Muscle of arm (tissue), 12 donors: ENCODE results near the gene HDAC3. TPM values are rescaled to one million over a fixed set of nuclear protein-coding genes. Genes with fewer than 3 reads are reported as not detected.
A peak's percentile ranks its signal among the peaks of the same experiment; 100 is the strongest.

ENCODE experiments used
- DNase-seq: peaks from one replicate; pipeline ENCODE4 v3.0.0-alpha.2; 2013
- polyA plus RNA-seq, 12 donors: library from polyadenylated mRNA; unstranded; fragments of 120-200 nt; gene quantifications; one replicate each; pipeline ENCODE4 v1.2.1, GENCODE V29; 2013; ENCODE audit not compliant: insufficient read length in 12 of 12

The HDAC3 gene
- polyA plus RNA-seq, 12 donors: 36.9 to 87.4 (median 51.4) TPM; not detected in 1

- peak; percentile 65 for DNase-seq
These were observed 28.2 kb upstream of the HDAC3 start for GRCh38 chr5:141664733-141665461.

- no peak for DNase-seq
These were observed 26.9 kb upstream of the HDAC3 start for GRCh38 chr5:141663506-141663905.

GRCh38 chr5:141662028-141662427, 25.4 kb upstream of the HDAC3 start:
- no peak for DNase-seq

- no peak for DNase-seq
These were observed 21.4 kb upstream of the HDAC3 start for GRCh38 chr5:141657937-141658545.

GRCh38 chr5:141657404-141657803, 20.8 kb upstream of the HDAC3 start:
- no peak for DNase-seq

- DNase-seq: no peak
These were observed 19.7 kb upstream of the HDAC3 start for GRCh38 chr5:141656396-141656795.

GRCh38 chr5:141655020-141655419, 18.4 kb upstream of the HDAC3 start:
- DNase-seq: no peak

- DNase-seq: no peak
These were observed 17.6 kb upstream of the HDAC3 start for GRCh38 chr5:141654298-141654697.

- DNase-seq: no peak
These were observed 15.1 kb upstream of the HDAC3 start for GRCh38 chr5:141651728-141652105.

- DNase-seq: peak; percentile 80
These were observed 14.4 kb upstream of the HDAC3 start, which contains the start of gene FCHSD1 for GRCh38 chr5:141650851-141651727. TSS of gene FCHSD1 (minus strand) at chr5:141651418. CDS start at chr5:141651368, 50 bp downstream.

- no peak for DNase-seq
These were observed 13.3 kb upstream of the HDAC3 start for GRCh38 chr5:141649972-141650371.

- no peak for DNase-seq
These were observed 12.5 kb upstream of the HDAC3 start for GRCh38 chr5:141649056-141649688.

GRCh38 chr5:141647851-141648250, 11.2 kb upstream of the HDAC3 start:
- DNase-seq: no peak

GRCh38 chr5:141647242-141647641, 10.6 kb upstream of the HDAC3 start:
- no peak for DNase-seq

- no peak for DNase-seq
These were observed 9.4 kb upstream of the HDAC3 start for GRCh38 chr5:141646026-141646425.

- DNase-seq: no peak
These were observed 5.1 kb upstream of the HDAC3 start for GRCh38 chr5:141641634-141642267.

- no peak for DNase-seq
These were observed 4.0 kb upstream of the HDAC3 start for GRCh38 chr5:141640698-141641097.

GRCh38 chr5:141640051-141640415, 3.4 kb upstream of the HDAC3 start:
- no peak for DNase-seq

- no peak for DNase-seq
These were observed 2.9 kb upstream of the HDAC3 start for GRCh38 chr5:141639357-141640050.

GRCh38 chr5:141638771-141639170, 2.1 kb upstream of the HDAC3 start:
- DNase-seq: no peak
